ENCODE data around the gene ADRA2B. TPM values are rescaled to one million over a fixed set of nuclear protein-coding genes. Genes with fewer than 3 reads are reported as not detected.

The ADRA2B gene
- total RNA-seq, 1 experiment from 2014 or later: 0.47 TPM

DNA sequence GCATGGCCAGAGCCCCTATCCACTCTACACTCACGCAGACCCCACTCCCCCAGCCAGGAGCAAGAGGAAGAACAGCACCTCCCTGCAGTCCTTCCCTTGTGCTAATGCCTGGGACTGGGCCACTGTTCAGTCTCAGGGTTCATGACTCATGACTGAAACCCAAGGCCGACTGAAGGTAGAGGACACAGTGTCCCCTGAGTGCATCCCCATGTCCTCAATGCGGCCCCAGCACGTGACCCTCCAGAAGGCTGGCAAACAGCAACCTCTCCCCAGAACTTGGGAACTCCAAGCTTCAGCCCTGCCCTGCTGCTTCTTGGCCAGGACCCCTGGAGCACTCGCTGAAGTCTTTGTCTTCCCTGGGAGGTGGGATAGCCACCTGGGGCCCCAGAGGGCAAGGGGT lies 6.0 kb upstream of the ADRA2B start:
- Histone ChIP-seq H3K4me1 (ENCODE audit: control insufficient read depth in 1 of 2, insufficient read depth in 2 of 2, low read length in 2 of 2) (peaks cover 5 to 7% of the 10 kb centered on the region in 2 experiments), H3K36me3 (ENCODE audit: control insufficient read depth in 1 of 2, insufficient read depth in 2 of 2, low read length in 2 of 2) (no peaks in the 10 kb centered on the region), H3K9me3 (ENCODE audit: control insufficient read depth in 1 of 2, insufficient read depth in 1 of 2, low read depth in 1 of 2, low read length in 2 of 2) (no peaks in the 10 kb centered on the region), H3K27ac (ENCODE audit: low read depth, low read length) (no peak overlapping the region), H3K4me3 (replicated peaks in 1 of 2; ENCODE audit: low read depth in 1 of 2, low read length in 2 of 2) (no peak overlapping the region), H3K9me2 (ENCODE audit: insufficient read depth) (no peaks in the 10 kb centered on the region), H3K27me3 (ENCODE audit: insufficient read depth, low read length) (0 out of 2 replicates have a peak, but pooled peaks cover 3% of the 10 kb centered on the region), H4K20me1 (ENCODE audit: insufficient read depth) (no peaks in the 10 kb centered on the region), H3K9ac (ENCODE audit: low read length) (no peak overlapping the region), H3K4me2 (ENCODE audit: low read length) (no peak overlapping the region), H3K79me2 (ENCODE audit: insufficient read depth, low read length) (no peaks in the 10 kb centered on the region), H2AFZ (ENCODE audit: low read depth, low read length, poor library complexity, severe bottlenecking) (no peak overlapping the region)
- ATAC-seq (no peak), DNase-seq (ENCODE audit: low read depth, low spot score) (no peak)
- ChIA-PET POLR2A (no interaction called here), RAD21 (ENCODE audit: low non-redundant PET in 1 of 2, low total read pairs in 2 of 2, uncharacterized antibody in 2 of 2, unreplicated experiment in 2 of 2) (no interaction called here), CTCF (no interaction called here)
- TF ChIP-seq CEBPB (IDR thresholded peaks at IDR 0.05; ENCODE audit: low read depth): no peak
- TF ChIP-seq CBX3 (IDR thresholded peaks at IDR 0.05; ENCODE audit: low read depth): no peak
- no peak for TF ChIP-seq TCF7L2 (IDR thresholded peaks at IDR 0.05; ENCODE audit: borderline replicate concordance, extremely low read depth, insufficient read depth, insufficient read length)
- no peak for TF ChIP-seq JUND (IDR thresholded peaks at IDR 0.05)
- TF ChIP-seq, protein P1, sequence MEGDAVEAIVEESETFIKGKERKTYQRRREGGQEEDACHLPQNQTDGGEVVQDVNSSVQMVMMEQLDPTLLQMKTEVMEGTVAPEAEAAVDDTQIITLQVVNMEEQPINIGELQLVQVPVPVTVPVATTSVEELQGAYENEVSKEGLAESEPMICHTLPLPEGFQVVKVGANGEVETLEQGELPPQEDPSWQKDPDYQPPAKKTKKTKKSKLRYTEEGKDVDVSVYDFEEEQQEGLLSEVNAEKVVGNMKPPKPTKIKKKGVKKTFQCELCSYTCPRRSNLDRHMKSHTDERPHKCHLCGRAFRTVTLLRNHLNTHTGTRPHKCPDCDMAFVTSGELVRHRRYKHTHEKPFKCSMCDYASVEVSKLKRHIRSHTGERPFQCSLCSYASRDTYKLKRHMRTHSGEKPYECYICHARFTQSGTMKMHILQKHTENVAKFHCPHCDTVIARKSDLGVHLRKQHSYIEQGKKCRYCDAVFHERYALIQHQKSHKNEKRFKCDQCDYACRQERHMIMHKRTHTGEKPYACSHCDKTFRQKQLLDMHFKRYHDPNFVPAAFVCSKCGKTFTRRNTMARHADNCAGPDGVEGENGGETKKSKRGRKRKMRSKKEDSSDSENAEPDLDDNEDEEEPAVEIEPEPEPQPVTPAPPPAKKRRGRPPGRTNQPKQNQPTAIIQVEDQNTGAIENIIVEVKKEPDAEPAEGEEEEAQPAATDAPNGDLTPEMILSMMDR (IDR thresholded peaks at IDR 0.05 in 2 of 3, conservative IDR thresholded peaks at IDR 0.05 in 1 of 3; ENCODE audit: borderline replicate concordance in 1 of 3, insufficient read depth in 1 of 3, low read depth in 2 of 3, low read length in 2 of 3): no peak
- TF ChIP-seq FOSL1 (IDR thresholded peaks at IDR 0.05; ENCODE audit: low read depth): no peak
- TF ChIP-seq, protein P2, sequence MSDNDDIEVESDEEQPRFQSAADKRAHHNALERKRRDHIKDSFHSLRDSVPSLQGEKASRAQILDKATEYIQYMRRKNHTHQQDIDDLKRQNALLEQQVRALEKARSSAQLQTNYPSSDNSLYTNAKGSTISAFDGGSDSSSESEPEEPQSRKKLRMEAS (IDR thresholded peaks at IDR 0.05): no peak
- TF ChIP-seq, protein P3, sequence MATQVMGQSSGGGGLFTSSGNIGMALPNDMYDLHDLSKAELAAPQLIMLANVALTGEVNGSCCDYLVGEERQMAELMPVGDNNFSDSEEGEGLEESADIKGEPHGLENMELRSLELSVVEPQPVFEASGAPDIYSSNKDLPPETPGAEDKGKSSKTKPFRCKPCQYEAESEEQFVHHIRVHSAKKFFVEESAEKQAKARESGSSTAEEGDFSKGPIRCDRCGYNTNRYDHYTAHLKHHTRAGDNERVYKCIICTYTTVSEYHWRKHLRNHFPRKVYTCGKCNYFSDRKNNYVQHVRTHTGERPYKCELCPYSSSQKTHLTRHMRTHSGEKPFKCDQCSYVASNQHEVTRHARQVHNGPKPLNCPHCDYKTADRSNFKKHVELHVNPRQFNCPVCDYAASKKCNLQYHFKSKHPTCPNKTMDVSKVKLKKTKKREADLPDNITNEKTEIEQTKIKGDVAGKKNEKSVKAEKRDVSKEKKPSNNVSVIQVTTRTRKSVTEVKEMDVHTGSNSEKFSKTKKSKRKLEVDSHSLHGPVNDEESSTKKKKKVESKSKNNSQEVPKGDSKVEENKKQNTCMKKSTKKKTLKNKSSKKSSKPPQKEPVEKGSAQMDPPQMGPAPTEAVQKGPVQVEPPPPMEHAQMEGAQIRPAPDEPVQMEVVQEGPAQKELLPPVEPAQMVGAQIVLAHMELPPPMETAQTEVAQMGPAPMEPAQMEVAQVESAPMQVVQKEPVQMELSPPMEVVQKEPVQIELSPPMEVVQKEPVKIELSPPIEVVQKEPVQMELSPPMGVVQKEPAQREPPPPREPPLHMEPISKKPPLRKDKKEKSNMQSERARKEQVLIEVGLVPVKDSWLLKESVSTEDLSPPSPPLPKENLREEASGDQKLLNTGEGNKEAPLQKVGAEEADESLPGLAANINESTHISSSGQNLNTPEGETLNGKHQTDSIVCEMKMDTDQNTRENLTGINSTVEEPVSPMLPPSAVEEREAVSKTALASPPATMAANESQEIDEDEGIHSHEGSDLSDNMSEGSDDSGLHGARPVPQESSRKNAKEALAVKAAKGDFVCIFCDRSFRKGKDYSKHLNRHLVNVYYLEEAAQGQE (IDR thresholded peaks at IDR 0.05; ENCODE audit: low read depth): no peak
- TF ChIP-seq ZNF274 (IDR thresholded peaks at IDR 0.05; ENCODE audit: low read depth, low read length): no peak
- no peak for TF ChIP-seq EGR1 (IDR thresholded peaks at IDR 0.05; ENCODE audit: low read depth)
- TF ChIP-seq, protein P4, sequence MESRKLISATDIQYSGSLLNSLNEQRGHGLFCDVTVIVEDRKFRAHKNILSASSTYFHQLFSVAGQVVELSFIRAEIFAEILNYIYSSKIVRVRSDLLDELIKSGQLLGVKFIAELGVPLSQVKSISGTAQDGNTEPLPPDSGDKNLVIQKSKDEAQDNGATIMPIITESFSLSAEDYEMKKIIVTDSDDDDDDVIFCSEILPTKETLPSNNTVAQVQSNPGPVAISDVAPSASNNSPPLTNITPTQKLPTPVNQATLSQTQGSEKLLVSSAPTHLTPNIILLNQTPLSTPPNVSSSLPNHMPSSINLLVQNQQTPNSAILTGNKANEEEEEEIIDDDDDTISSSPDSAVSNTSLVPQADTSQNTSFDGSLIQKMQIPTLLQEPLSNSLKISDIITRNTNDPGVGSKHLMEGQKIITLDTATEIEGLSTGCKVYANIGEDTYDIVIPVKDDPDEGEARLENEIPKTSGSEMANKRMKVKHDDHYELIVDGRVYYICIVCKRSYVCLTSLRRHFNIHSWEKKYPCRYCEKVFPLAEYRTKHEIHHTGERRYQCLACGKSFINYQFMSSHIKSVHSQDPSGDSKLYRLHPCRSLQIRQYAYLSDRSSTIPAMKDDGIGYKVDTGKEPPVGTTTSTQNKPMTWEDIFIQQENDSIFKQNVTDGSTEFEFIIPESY (IDR thresholded peaks at IDR 0.05; ENCODE audit: extremely low read depth, insufficient replicate concordance, low read length): no peak
- TF ChIP-seq POLR2AphosphoS5 (IDR thresholded peaks at IDR 0.05; ENCODE audit: low read depth, low read length): no peak
- no peak for TF ChIP-seq ZFX (IDR thresholded peaks at IDR 0.05)
- TF ChIP-seq SIN3A (IDR thresholded peaks at IDR 0.05; ENCODE audit: low read depth): no peak
- TF ChIP-seq EZH2phosphoT487 (IDR thresholded peaks at IDR 0.05; ENCODE audit: borderline replicate concordance): no peak
- no peak for TF ChIP-seq EZH2 (IDR thresholded peaks at IDR 0.05)
- intact Hi-C loops (cut with micrococcal nuclease): no loop called here
- no TSS peak for BruUV-seq (replicated peaks)

Data from HCT116 (cell line).